Hepatocyte (in vitro differentiated cells): ENCODE results near the gene PTPRM. TPM values are rescaled to one million over a fixed set of nuclear protein-coding genes. Genes with fewer than 3 reads are reported as not detected.
A peak's percentile ranks its signal among the peaks of the same experiment; 100 is the strongest.

Source experiments
- DNase-seq: peaks from one replicate; pipeline ENCODE4 v3.0.0-alpha.2; 2016; ENCODE audit warnings: low spot score
- H2AFZ ChIP-seq: fragments of 200-600 bp; sonication (generic); 2 replicates; pipeline ENCODE4 v1.6.0; 2016; ENCODE audit warnings: antibody characterized with exemption, mild to moderate bottlenecking
- H3K27ac ChIP-seq: fragments of 200-600 bp; sonication (generic); 2 replicates; pipeline ENCODE4 v1.5.1; 2016; ENCODE audit warnings: mild to moderate bottlenecking
- H3K27me3 ChIP-seq: fragments of 200-600 bp; sonication (generic); 2 replicates; pipeline ENCODE4 v1.6.1; 2016
- H3K36me3 ChIP-seq: fragments of 200-600 bp; sonication (generic); replicated peaks from 2 replicates; pipeline ENCODE4 v1.5.1; 2016; ENCODE audit warnings: low read depth; ENCODE audit not compliant: insufficient read depth
- H3K4me1 ChIP-seq: fragments of 200-600 bp; sonication (generic); 2 replicates; pipeline ENCODE4 v1.5.1; 2016; ENCODE audit warnings: mild to moderate bottlenecking, moderate library complexity; ENCODE audit not compliant: insufficient read depth
- H3K4me2 ChIP-seq: fragments of 200-600 bp; sonication (generic); 2 replicates; pipeline ENCODE4 v1.6.0; 2016
- H3K4me3 ChIP-seq: fragments of 200-600 bp; sonication (generic); 2 replicates; pipeline ENCODE4 v1.5.1; 2016; ENCODE audit warnings: mild to moderate bottlenecking
- H3K79me2 ChIP-seq: fragments of 200-600 bp; sonication (generic); 2 replicates; pipeline ENCODE4 v1.6.0; 2017; ENCODE audit warnings: mild to moderate bottlenecking
- H3K9me2 ChIP-seq: fragments of 200-600 bp; sonication (generic); replicated peaks from 2 replicates; pipeline ENCODE4 v1.6.0; 2017; ENCODE audit warnings: mild to moderate bottlenecking; ENCODE audit not compliant: insufficient read depth
- H3K9me3 ChIP-seq: fragments of 200-600 bp; sonication (generic); 2 replicates; pipeline ENCODE4 v1.5.1; 2016; ENCODE audit warnings: low read depth, mild to moderate bottlenecking
- H4K20me1 ChIP-seq: fragments of 200-600 bp; sonication (generic); 2 replicates; pipeline ENCODE4 v1.6.0; 2016; ENCODE audit warnings: mild to moderate bottlenecking; ENCODE audit not compliant: insufficient read depth, poor library complexity, severe bottlenecking
- CTCF ChIP-seq: fragments of 200-600 bp; sonication (generic); IDR thresholded peaks from 2 replicates; pipeline ENCODE4 v1.5.1; 2016; ENCODE audit warnings: antibody characterized with exemption, mild to moderate bottlenecking; ENCODE audit not compliant: poor library complexity
- EZH2 ChIP-seq: fragments of 200-600 bp; sonication (generic); IDR thresholded peaks from 2 replicates; pipeline ENCODE4 v1.6.1; 2016; ENCODE audit warnings: antibody characterized with exemption, mild to moderate bottlenecking, borderline replicate concordance
- EZH2phosphoT487 ChIP-seq: fragments of 200-600 bp; sonication (generic); IDR thresholded peaks from one replicate; pipeline ENCODE4 v1.6.1; 2018; ENCODE audit warnings: antibody characterized with exemption, mild to moderate bottlenecking, low read depth, moderate library complexity; ENCODE audit not compliant: unreplicated experiment, severe bottlenecking
- WGBS: methylation state at CpG from one replicate; pipeline ENCODE4 v1.1.6; 2016; ENCODE audit warnings: low lambda C conversion rate; ENCODE audit errors: missing lambda C conversion rate; 5-methylcytosine and 5-hydroxymethylcytosine counted together
- polyA plus RNA-seq: library from polyadenylated mRNA; unstranded; fragments of >200 nt; fragmentation: Nextera tagmentation; extraction: Ambion mirVana; gene quantifications from 2 replicates; pipeline ENCODE4 v1.2.1, GENCODE V29; 2016
- total RNA-seq: library from RNA; depleted of rRNA; stranded (reverse); fragments of >200 nt; gene quantifications from 2 replicates; pipeline ENCODE4 v1.2.3, GENCODE V29; 2014

PTPRM gene
- total and polyA plus RNA-seq, 2 experiments from 2014 or later: 26.1 to 47.4 TPM

GRCh38 chr18:7728297-7728696, 161.2 kb downstream of the PTPRM start:
- H4K20me1 ChIP-seq: no peaks in the 10 kb centered on the region
- H3K9me3 ChIP-seq: no peaks in the 10 kb centered on the region
- no peak overlapping the region for H3K4me2 ChIP-seq
- H3K27ac ChIP-seq: no peak overlapping the region
- no peak for DNase-seq
- TF ChIP-seq CTCF (no peak), EZH2phosphoT487 (no peak), EZH2 (no peak)
- WGBS: 99% methylated on average over 4 of the region's 4 CpGs
- no peak overlapping the region for H3K4me3 ChIP-seq
- H3K27me3 ChIP-seq: no peaks in the 10 kb centered on the region
- H3K4me1 ChIP-seq: peaks cover 5% of the 10 kb centered on the region
- H3K79me2 ChIP-seq: peaks cover 5% of the 10 kb centered on the region
- no peaks in the 10 kb centered on the region for H3K36me3 ChIP-seq
- H2AFZ ChIP-seq: no peak overlapping the region
- H3K9me2 ChIP-seq: no peaks in the 10 kb centered on the region

GRCh38 chr18:7729868-7730267, 162.8 kb downstream of the PTPRM start:
- H3K4me1 ChIP-seq: peaks cover 9% of the 10 kb centered on the region
- no peak for TF ChIP-seq EZH2phosphoT487
- no peak for TF ChIP-seq EZH2

GRCh38 chr18:7730682-7731081, 163.6 kb downstream of the PTPRM start:
- Histone ChIP-seq H3K9me3 (no peaks in the 10 kb centered on the region), H3K4me2 (no peak overlapping the region), H3K4me1 (peaks cover 12% of the 10 kb centered on the region), H3K4me3 (no peak overlapping the region), H3K27ac (no peak overlapping the region), H4K20me1 (no peaks in the 10 kb centered on the region), H3K36me3 (no peaks in the 10 kb centered on the region), H3K27me3 (no peaks in the 10 kb centered on the region), H3K79me2 (peaks cover 8% of the 10 kb centered on the region), H2AFZ (no peak overlapping the region), H3K9me2 (no peaks in the 10 kb centered on the region)
- 48% methylated on average over 4 of the region's 4 CpGs for WGBS
- TF ChIP-seq EZH2 (no peak), CTCF (no peak), EZH2phosphoT487 (no peak)
- DNase-seq: no peak

More at GRCh38 chr18:7729868-7730267, 162.8 kb downstream of the PTPRM start:
- 67% methylated on average over 3 of the region's 3 CpGs for WGBS
- H3K9me3 ChIP-seq: no peaks in the 10 kb centered on the region
- H3K9me2 ChIP-seq: no peaks in the 10 kb centered on the region
- H3K36me3 ChIP-seq: no peaks in the 10 kb centered on the region
- H3K4me2 ChIP-seq: peak overlapping the region; percentile 47
- H4K20me1 ChIP-seq: no peaks in the 10 kb centered on the region
- peaks cover 7% of the 10 kb centered on the region for H3K79me2 ChIP-seq
- peak; percentile 22 for DNase-seq
- no peaks in the 10 kb centered on the region for H3K27me3 ChIP-seq
- no peak overlapping the region for H2AFZ ChIP-seq
- H3K27ac ChIP-seq: no peak overlapping the region
- no peak overlapping the region for H3K4me3 ChIP-seq

GRCh38 chr18:7733642-7734041, 166.5 kb downstream of the PTPRM start:
- no peak overlapping the region for H2AFZ ChIP-seq
- H3K36me3 ChIP-seq: no peaks in the 10 kb centered on the region
- no peak overlapping the region for H3K27ac ChIP-seq
- H3K9me3 ChIP-seq: no peaks in the 10 kb centered on the region
- H3K27me3 ChIP-seq: no peaks in the 10 kb centered on the region
- H3K4me3 ChIP-seq: no peak overlapping the region
- no peaks in the 10 kb centered on the region for H3K9me2 ChIP-seq
- H3K4me2 ChIP-seq: no peak overlapping the region
- no peak for TF ChIP-seq EZH2
- no peak for TF ChIP-seq CTCF
- no peak for TF ChIP-seq EZH2phosphoT487
- DNase-seq: no peak
- peaks cover 12% of the 10 kb centered on the region for H3K4me1 ChIP-seq
- WGBS: 33% methylated on average over 1 of the region's 1 CpG
- peaks cover 14% of the 10 kb centered on the region for H3K79me2 ChIP-seq
- H4K20me1 ChIP-seq: no peaks in the 10 kb centered on the region
